Measurements from ENCODE around the gene RBM15. TPM values are rescaled to one million over a fixed set of nuclear protein-coding genes. Genes with fewer than 3 reads are reported as not detected.

The RBM15 gene
- total and polyA plus RNA-seq, 2 of the 4 experiments (the other 2 are of a cell fraction) = 6.3 to 31.7 TPM

DNA sequence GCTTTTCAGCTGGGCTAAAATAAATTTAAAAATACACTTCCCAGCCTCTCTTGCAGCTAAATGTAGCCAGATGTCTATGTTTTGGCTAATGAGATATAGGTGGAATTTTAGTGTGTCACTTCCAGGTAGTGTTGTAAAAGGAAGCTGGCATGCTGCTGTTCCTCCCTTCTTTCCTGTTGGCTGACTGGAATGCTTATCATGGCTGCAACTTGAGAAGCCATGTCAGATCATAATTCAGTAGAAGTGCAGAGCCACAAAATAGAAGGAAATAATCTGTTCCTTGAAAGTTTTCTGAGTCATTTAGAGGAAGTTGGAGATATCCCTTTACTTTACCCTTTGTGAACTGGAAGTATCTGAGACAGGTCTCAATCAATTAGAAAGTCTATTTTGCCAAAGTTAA lies 10.9 kb upstream of the RBM15 start:
- ChIA-PET CTCF (interaction anchor here (1.1 kb wide), 1 partner anchor 168 kb away, joined by 3 read pairs; no protein-coding TSS in a partner anchor), POLR2A (ENCODE audit: unreplicated experiment) (no interaction called here)
- DNase-seq = peak; percentile 28
- H4K8ac ChIP-seq (ENCODE audit: low read depth in 2 of 2, low read length in 2 of 2) = no peak overlapping the region
- H3K4me1 ChIP-seq (ENCODE audit: control insufficient read depth, insufficient read depth, low read length) = no peaks in the 10 kb centered on the region
- no peak overlapping the region for H3K27ac ChIP-seq (ENCODE audit: insufficient read depth, low read length)
- no peak overlapping the region for H3K4ac ChIP-seq (ENCODE audit: low read depth, low read length)
- H3K4me2 ChIP-seq (ENCODE audit: low read depth, low read length) = no peak overlapping the region
- ATAC-seq (ENCODE audit: low read depth) = no peak
- no peak overlapping the region for H2BK15ac ChIP-seq (ENCODE audit: low read depth, low read length)
- no TSS peak for BruUV-seq (replicated peaks)
- TF ChIP-seq NFE2L2 (IDR thresholded peaks at IDR 0.05; ENCODE audit: low read depth, low read length) (no peak), RAD21 (IDR thresholded peaks at IDR 0.05; ENCODE audit: low read length) (no peak), RCOR1 (IDR thresholded peaks at IDR 0.05; ENCODE audit: insufficient replicate concordance, low read length) (no peak), MAZ (IDR thresholded peaks at IDR 0.05; ENCODE audit: borderline replicate concordance, low read depth, low read length) (no peak), SMC3 (IDR thresholded peaks at IDR 0.05; ENCODE audit: low read depth, low read length) (no peak), MAFK (IDR thresholded peaks at IDR 0.05; ENCODE audit: low read depth, low read length) (no peak), FOS (IDR thresholded peaks at IDR 0.05; ENCODE audit: low read depth, low read length) (no peak), RFX5 (IDR thresholded peaks at IDR 0.05; ENCODE audit: low read depth, low read length) (no peak), BHLHE40 (IDR thresholded peaks at IDR 0.05; ENCODE audit: low read depth, low read length) (no peak), MXI1 (IDR thresholded peaks at IDR 0.05; ENCODE audit: borderline replicate concordance, low read depth, low read length) (no peak), POLR2A (IDR thresholded peaks at IDR 0.05; ENCODE audit: low read depth, low read length) (no peak), CHD1 (IDR thresholded peaks at IDR 0.05; ENCODE audit: low read depth, low read length) (no peak), CEBPB (IDR thresholded peaks at IDR 0.05; ENCODE audit: low read depth, low read length) (no peak)
- TF ChIP-seq, protein P1, sequence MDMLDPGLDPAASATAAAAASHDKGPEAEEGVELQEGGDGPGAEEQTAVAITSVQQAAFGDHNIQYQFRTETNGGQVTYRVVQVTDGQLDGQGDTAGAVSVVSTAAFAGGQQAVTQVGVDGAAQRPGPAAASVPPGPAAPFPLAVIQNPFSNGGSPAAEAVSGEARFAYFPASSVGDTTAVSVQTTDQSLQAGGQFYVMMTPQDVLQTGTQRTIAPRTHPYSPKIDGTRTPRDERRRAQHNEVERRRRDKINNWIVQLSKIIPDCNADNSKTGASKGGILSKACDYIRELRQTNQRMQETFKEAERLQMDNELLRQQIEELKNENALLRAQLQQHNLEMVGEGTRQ (IDR thresholded peaks at IDR 0.05; ENCODE audit: low read depth, low read length) = no peak
- TF ChIP-seq, protein P2, sequence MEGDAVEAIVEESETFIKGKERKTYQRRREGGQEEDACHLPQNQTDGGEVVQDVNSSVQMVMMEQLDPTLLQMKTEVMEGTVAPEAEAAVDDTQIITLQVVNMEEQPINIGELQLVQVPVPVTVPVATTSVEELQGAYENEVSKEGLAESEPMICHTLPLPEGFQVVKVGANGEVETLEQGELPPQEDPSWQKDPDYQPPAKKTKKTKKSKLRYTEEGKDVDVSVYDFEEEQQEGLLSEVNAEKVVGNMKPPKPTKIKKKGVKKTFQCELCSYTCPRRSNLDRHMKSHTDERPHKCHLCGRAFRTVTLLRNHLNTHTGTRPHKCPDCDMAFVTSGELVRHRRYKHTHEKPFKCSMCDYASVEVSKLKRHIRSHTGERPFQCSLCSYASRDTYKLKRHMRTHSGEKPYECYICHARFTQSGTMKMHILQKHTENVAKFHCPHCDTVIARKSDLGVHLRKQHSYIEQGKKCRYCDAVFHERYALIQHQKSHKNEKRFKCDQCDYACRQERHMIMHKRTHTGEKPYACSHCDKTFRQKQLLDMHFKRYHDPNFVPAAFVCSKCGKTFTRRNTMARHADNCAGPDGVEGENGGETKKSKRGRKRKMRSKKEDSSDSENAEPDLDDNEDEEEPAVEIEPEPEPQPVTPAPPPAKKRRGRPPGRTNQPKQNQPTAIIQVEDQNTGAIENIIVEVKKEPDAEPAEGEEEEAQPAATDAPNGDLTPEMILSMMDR (conservative IDR thresholded peaks at IDR 0.05; ENCODE audit: low read depth, low read length) = no peak
- TF ChIP-seq, protein P3, sequence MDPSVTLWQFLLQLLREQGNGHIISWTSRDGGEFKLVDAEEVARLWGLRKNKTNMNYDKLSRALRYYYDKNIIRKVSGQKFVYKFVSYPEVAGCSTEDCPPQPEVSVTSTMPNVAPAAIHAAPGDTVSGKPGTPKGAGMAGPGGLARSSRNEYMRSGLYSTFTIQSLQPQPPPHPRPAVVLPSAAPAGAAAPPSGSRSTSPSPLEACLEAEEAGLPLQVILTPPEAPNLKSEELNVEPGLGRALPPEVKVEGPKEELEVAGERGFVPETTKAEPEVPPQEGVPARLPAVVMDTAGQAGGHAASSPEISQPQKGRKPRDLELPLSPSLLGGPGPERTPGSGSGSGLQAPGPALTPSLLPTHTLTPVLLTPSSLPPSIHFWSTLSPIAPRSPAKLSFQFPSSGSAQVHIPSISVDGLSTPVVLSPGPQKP (IDR thresholded peaks at IDR 0.05; ENCODE audit: borderline replicate concordance, low read depth, low read length) = no peak
- no peak overlapping the region for H2BK20ac ChIP-seq (ENCODE audit: low read depth, low read length)
- no peak overlapping the region for H2AK9ac ChIP-seq (replicated peaks; ENCODE audit: low read depth, low read length, poor library complexity)
- H2BK5ac ChIP-seq (ENCODE audit: low read depth, low read length, poor library complexity, severe bottlenecking) = no peak overlapping the region
- H4K91ac ChIP-seq (ENCODE audit: insufficient read depth, low read depth, low read length) = no peak overlapping the region
- peaks cover 3% of the 10 kb centered on the region; the same call in 1 of the 2 replicates for H3K27me3 ChIP-seq (ENCODE audit: control insufficient read depth, insufficient read depth, low read length)
- H3K56ac ChIP-seq (ENCODE audit: extremely low read depth, insufficient read depth, low read length) = no peak overlapping the region
- no peak overlapping the region for H2AK5ac ChIP-seq (ENCODE audit: low read depth, low read length)
- H3K9ac ChIP-seq (ENCODE audit: low read depth, low read length) = no peak overlapping the region
- no peaks in the 10 kb centered on the region for H3K36me3 ChIP-seq (ENCODE audit: control insufficient read depth, insufficient read depth, low read length)
- H3K23ac ChIP-seq (ENCODE audit: low read depth, low read length) = no peak overlapping the region
- H4K20me1 ChIP-seq (ENCODE audit: insufficient read depth, low read length) = no peaks in the 10 kb centered on the region
- no peaks in the 10 kb centered on the region for H3K9me1 ChIP-seq (ENCODE audit: insufficient read depth, low read length)
- H4K5ac ChIP-seq (ENCODE audit: low read depth, low read length) = no peak overlapping the region
- no peak overlapping the region for H3K14ac ChIP-seq (replicated peaks; ENCODE audit: low read depth, low read length)
- no peak overlapping the region for H2BK120ac ChIP-seq (ENCODE audit: low read depth, low read length)
- H3K18ac ChIP-seq (ENCODE audit: low read depth, low read length) = no peak overlapping the region
- no peak overlapping the region for H3K4me3 ChIP-seq (ENCODE audit: insufficient read depth, low read depth, low read length)
- H2AFZ ChIP-seq (replicated peaks; ENCODE audit: low read length, poor library complexity) = no peak overlapping the region
- dilution Hi-C loops (cut with HindIII; ENCODE audit: low sequenced_read_pairs, unreplicated experiment) (no loop called here), intact Hi-C loops (cut with micrococcal nuclease) (no loop called here), in situ Hi-C loops (cut with MboI; ENCODE audit: low sequenced_read_pairs) (no loop called here)
- H3K9me3 ChIP-seq (ENCODE audit: control insufficient read depth, insufficient read depth, low read length) = no peaks in the 10 kb centered on the region
- no peaks in the 10 kb centered on the region for H3K79me1 ChIP-seq (ENCODE audit: low read depth in 1 of 2, low read length in 2 of 2)

All from IMR-90 (cell line).